K562 (cell line): ENCODE data around the gene SLC4A4. TPM values are rescaled to one million over a fixed set of nuclear protein-coding genes. Genes with fewer than 3 reads are reported as not detected.

Experiments
- ATAC-seq: fragments of 200-7000 bp; cut with Tn5 transposase; 3 replicates; pipeline ENCODE4 v1.9.1; 2020; ENCODE audit warnings: moderate library complexity
- BruUV-seq: library from RNA; stranded (reverse); fragments of 400-500 nt; replicated peaks from 2 replicates; lab custom pipeline; 2021; lab: Mats Ljungman, UMichigan
- CTCF ChIA-PET: fragments of 300-600 bp; formaldehyde crosslinking; extraction: SDS; loops from one replicate; lab custom pipeline; 2021; ENCODE audit warnings: low intra/inter-chr PET ratio; lab: Yijun Ruan, JAX
- POLR2A ChIA-PET: fragments of 300-600, 350-650 bp; sonication (Branson Sonifier 250); formaldehyde crosslinking; extraction: SDS; loops from one replicate; lab custom pipeline; 2021; ENCODE audit warnings: antibody characterized with exemption, inconsistent platforms; lab: Yijun Ruan, JAX
- DNase-seq, 4 experiments: peaks; one replicate each; pipeline versions ENCODE4 v3.0.0 to v3.0.0-alpha.2; 2011 to 2018; ENCODE audit warnings: low spot score in 3 of 4, mixed read lengths in 3 of 4; ENCODE audit errors: extremely low read depth in 1 of 4
- FAIRE-seq: peaks from 2 replicates; lab custom pipeline; 2011; peaks lifted over from hg19 to GRCh38; lab: Jason Lieb, UNC
- H2AFZ ChIP-seq: 2 replicates; pipeline ENCODE4 v1.6.0; 2011; ENCODE audit warnings: low read depth, low read length, control low read depth, inconsistent platforms
- H3K27ac ChIP-seq: fragments of 200-600 bp; 3 replicates; pipeline ENCODE4 v1.8.0; 2011; ENCODE audit warnings: low read depth, mild to moderate bottlenecking, control low read depth, inconsistent platforms, low read length, moderate library complexity, mixed read lengths; ENCODE audit errors: extremely low read depth
- H3K27me3 ChIP-seq, 2 experiments: fragments of 300-600 bp in 1 of 2; 2 replicates in 1 of 2; 3 replicates in 1 of 2; pipeline versions ENCODE4 v1.6.0 to v1.8.0; 2011; ENCODE audit warnings: inconsistent platforms in 2 of 2, low read length in 2 of 2, mild to moderate bottlenecking in 1 of 2, mixed read lengths in 1 of 2, moderate library complexity in 1 of 2; ENCODE audit not compliant: control insufficient read depth in 2 of 2, insufficient read depth in 2 of 2
- H3K36me3 ChIP-seq: fragments of 300-600 bp; 3 replicates; pipeline ENCODE4 v1.8.0; 2011; ENCODE audit warnings: mild to moderate bottlenecking, low read length, inconsistent platforms; ENCODE audit not compliant: control insufficient read depth, insufficient read depth
- H3K4me1 ChIP-seq, 2 experiments: fragments of 200-600 bp in 1 of 2; replicated peaks in 1 of 2; 2 replicates in 1 of 2; 3 replicates in 1 of 2; pipeline versions ENCODE4 v1.5.1 to v1.8.0; 2011; ENCODE audit warnings: inconsistent platforms in 2 of 2, low read length in 2 of 2, mild to moderate bottlenecking in 1 of 2, mixed read lengths in 1 of 2, moderate library complexity in 1 of 2; ENCODE audit not compliant: control insufficient read depth in 2 of 2, insufficient read depth in 2 of 2
- H3K4me2 ChIP-seq: 2 replicates; pipeline ENCODE4 v1.6.1; 2011; ENCODE audit warnings: low read length, control low read depth, inconsistent platforms, mixed read lengths; ENCODE audit not compliant: insufficient read depth
- H3K4me3 ChIP-seq: fragments of 200-600 bp; sonication (generic), shearing (Covaris generic); 2 replicates; pipeline ENCODE4 v1.5.1; 2016; ENCODE audit warnings: control low read depth, inconsistent platforms
- H3K79me2 ChIP-seq: fragments of 200-600 bp; 3 replicates; pipeline ENCODE4 v1.8.0; 2011; ENCODE audit warnings: low read length, inconsistent platforms; ENCODE audit not compliant: control insufficient read depth, insufficient read depth
- H3K9ac ChIP-seq, 2 experiments: 2 replicates each; pipeline versions ENCODE4 v1.6.0 to v1.6.1; 2011; ENCODE audit warnings: low read depth in 2 of 2, low read length in 2 of 2, control low read depth in 1 of 2, inconsistent platforms in 1 of 2, mild to moderate bottlenecking in 1 of 2, mixed read lengths in 1 of 2; ENCODE audit not compliant: insufficient read depth in 1 of 2
- H3K9me1 ChIP-seq: one replicate; pipeline ENCODE4 v1.6.0; 2011; ENCODE audit warnings: inconsistent platforms, mild to moderate bottlenecking, low read length, moderate library complexity; ENCODE audit not compliant: control insufficient read depth, insufficient read depth
- H3K9me3 ChIP-seq: replicated peaks from 2 replicates; pipeline ENCODE4 v1.5.1; 2011; ENCODE audit warnings: low read depth, low read length, inconsistent platforms; ENCODE audit not compliant: control insufficient read depth, insufficient read depth
- H4K20me1 ChIP-seq: replicated peaks from 2 replicates; pipeline ENCODE4 v1.6.1; 2011; ENCODE audit warnings: low read length, inconsistent platforms, mixed read lengths; ENCODE audit not compliant: control insufficient read depth, insufficient read depth
- ETV1 ChIP-seq: fragments of 450-650 bp; conservative IDR thresholded peaks from 2 replicates; pipeline ENCODE4 v1.6.1; 2016; ENCODE audit warnings: missing genetic modification characterization, control low read depth, low read depth, missing compliant biosample characterization
- FOSL1 ChIP-seq: fragments of 200-800 bp; sonication (Bioruptor generic); conservative IDR thresholded peaks from 2 replicates; pipeline ENCODE4 v1.6.1; 2016; ENCODE audit warnings: missing genetic modification characterization, missing compliant biosample characterization
- FOXK2 ChIP-seq, 2 experiments: fragments of 450-650 bp; IDR thresholded peaks in 1 of 2; conservative IDR thresholded peaks in 1 of 2; 2 replicates each; pipeline ENCODE4 v1.6.1; 2016; ENCODE audit warnings: low read depth in 2 of 2, mild to moderate bottlenecking in 1 of 2
- GABPA ChIP-seq: fragments of 200-800 bp; sonication (Bioruptor generic); conservative IDR thresholded peaks from 2 replicates; pipeline ENCODE4 v1.6.1; 2016; ENCODE audit warnings: low read depth, missing genetic modification characterization, missing compliant biosample characterization
- GABPB2 ChIP-seq: fragments of 250-450 bp; sonication (Bioruptor Pico); conservative IDR thresholded peaks from 2 replicates; pipeline ENCODE4 v1.5.1; 2021; ENCODE audit warnings: mild to moderate bottlenecking
- HINFP ChIP-seq: fragments of 450-650 bp; conservative IDR thresholded peaks from 2 replicates; pipeline ENCODE4 v1.6.1; 2016; ENCODE audit warnings: missing genetic modification characterization, low read depth, mild to moderate bottlenecking, control low read depth, missing compliant biosample characterization
- HMBOX1 ChIP-seq: sonication (generic); IDR thresholded peaks from 2 replicates; pipeline ENCODE4 v1.6.1; 2016
- IRF2 ChIP-seq: sonication (generic); formaldehyde crosslinking; IDR thresholded peaks from 2 replicates; pipeline ENCODE4 v1.8.1; 2022; ENCODE audit warnings: mild to moderate bottlenecking, missing genetic modification reagents
- PPARD ChIP-seq: fragments of 250-450 bp; sonication (Bioruptor Pico); IDR thresholded peaks from 2 replicates; pipeline ENCODE4 v1.8.0; 2022; ENCODE audit warnings: inconsistent platforms, mild to moderate bottlenecking, moderate library complexity
- RUNX1 ChIP-seq: sonication (generic); IDR thresholded peaks from 2 replicates; pipeline ENCODE4 v1.6.1; 2016; ENCODE audit warnings: antibody characterized with exemption, low read depth
- TEAD1 ChIP-seq, 2 experiments: fragments of 450-650 bp in 1 of 2; sonication (generic) in 1 of 2; formaldehyde crosslinking; IDR thresholded peaks; 2 replicates each; pipeline versions ENCODE4 v1.4.0 to v1.8.0; 2020 to 2022; ENCODE audit warnings: mild to moderate bottlenecking in 2 of 2, missing genetic modification reagents in 1 of 2
- ZNF197 ChIP-seq: fragments of 200-800 bp; sonication (Bioruptor generic); IDR thresholded peaks from 2 replicates; pipeline ENCODE4 v1.6.1; 2016; ENCODE audit warnings: low read depth, missing genetic modification characterization, missing compliant biosample characterization
- WGBS: fragments of 100-300 bp; shearing (Covaris generic); methylation state at CpG from one replicate; pipeline ENCODE4 v1.1.6; 2016; ENCODE audit warnings: low coverage, mixed read lengths; ENCODE audit not compliant: insufficient coverage; ENCODE audit errors: missing lambda C conversion rate; 5-methylcytosine and 5-hydroxymethylcytosine counted together
- in situ Hi-C: fragments of 300-500 bp; cut with MboI; formaldehyde crosslinking; loops from 4 replicates; pipeline ENCODE4 v1.15.0; 2018; ENCODE audit warnings: inconsistent platforms, mixed read lengths
- intact Hi-C: fragments of 100-400 bp; cut with micrococcal nuclease; formaldehyde crosslinking; loops from 2 replicates; pipeline ENCODE4 v1.14.2; 2022
- polyA plus RNA-seq, 8 experiments: library from polyadenylated mRNA; depleted of rRNA in 4 of 8; stranded (reverse) in 5 of 8; unstranded in 3 of 8; fragments of >200 nt; fragmentation: Nextera tagmentation in 2 of 8; fragmentation: Illumina TruSeq in 1 of 8; extraction: Ambion mirVana in 2 of 8; extraction: Trizol in 1 of 8; gene quantifications; 2 replicates each; pipeline versions ENCODE4 v1.2.1 to v1.2.3, GENCODE V29; 2011 to 2014; ENCODE audit warnings: inconsistent platforms in 1 of 8, missing spikeins in 1 of 8
- total RNA-seq, 7 experiments: library from RNA; depleted of rRNA in 6 of 7; stranded (reverse); fragments of >200 nt in 6 of 7; fragmentation: Illumina TruSeq in 2 of 7; extraction: Trizol in 2 of 7; gene quantifications; 2 replicates each; pipeline versions ENCODE4 v1.2.1 to v1.2.3, GENCODE V29; 2011 to 2021; ENCODE audit warnings: low replicate concordance in 1 of 7
- TF ChIP-seq, protein P1 (sequence below): fragments of 450-650 bp; IDR thresholded peaks from 2 replicates; pipeline ENCODE4 v1.7.1; 2018; ENCODE audit warnings: mild to moderate bottlenecking, low read depth; ENCODE audit not compliant: partially characterized antibody

SLC4A4 gene
- total and polyA plus RNA-seq, 9 of the 15 experiments (the other 6 are each of a cell fraction or from before 2014, with no cell fraction given): 0.01 to 0.18 (median 0.07) TPM; not detected in 2

GRCh38 chr4:71570492-71570891, 231.7 kb downstream of the SLC4A4 start:
- no peaks in the 10 kb centered on the region for H3K9me1 ChIP-seq
- intact Hi-C loops (no loop called here), in situ Hi-C loops (no loop called here)
- 0% methylated on average over 3 of the region's 3 CpGs for WGBS
- no peak overlapping the region for H3K4me2 ChIP-seq
- H3K4me3 ChIP-seq: no peak overlapping the region
- ATAC-seq: no peak
- POLR2A ChIA-PET: no interaction called here
- no peak overlapping the region for H3K9ac ChIP-seq
- no peak overlapping the region for H3K27ac ChIP-seq
- no peaks in the 10 kb centered on the region for H3K79me2 ChIP-seq
- BruUV-seq: no TSS peak
- H3K4me1 ChIP-seq: no peaks in the 10 kb centered on the region
- H4K20me1 ChIP-seq: no peaks in the 10 kb centered on the region
- H3K9me3 ChIP-seq: no peaks in the 10 kb centered on the region
- DNase-seq: no peak
- no peak for FAIRE-seq
- no peaks in the 10 kb centered on the region for H3K27me3 ChIP-seq
- H3K36me3 ChIP-seq: no peaks in the 10 kb centered on the region
- H2AFZ ChIP-seq: no peak overlapping the region
- CTCF ChIA-PET: no interaction called here
- TF ChIP-seq FOXK2 (conservative IDR thresholded peaks at IDR 0.05 in 1 of 2, IDR thresholded peaks at IDR 0.05 in 1 of 2; ENCODE audit: low read depth in 2 of 2): no peak
- peak; percentile 44; the same call in 1 of the 2 replicates for TF ChIP-seq HMBOX1
- TF ChIP-seq FOSL1: 0 out of 2 replicates have a peak, but pooled peaks have one; percentile 34
- 0 out of 2 replicates have a peak, but pooled peaks have one; percentile 28 for TF ChIP-seq GABPA (tag)
- no peak for TF ChIP-seq RUNX1
- TF ChIP-seq IRF2 (CRISPR knock-in tag): no peak
- 0 out of 2 replicates have a peak, but pooled peaks have one; percentile 53 for TF ChIP-seq ETV1 (tag)
- TF ChIP-seq GABPB2 (CRISPR knock-in tag): no peak
- TF ChIP-seq ZNF197 (CRISPR knock-in tag): no peak
- TF ChIP-seq HINFP: no peak
- TF ChIP-seq TEAD1 (CRISPR knock-in tag; IDR thresholded peaks at IDR 0.05): no peak
- no peak for TF ChIP-seq PPARD (CRISPR knock-in tag)
- TF ChIP-seq, protein P1, sequence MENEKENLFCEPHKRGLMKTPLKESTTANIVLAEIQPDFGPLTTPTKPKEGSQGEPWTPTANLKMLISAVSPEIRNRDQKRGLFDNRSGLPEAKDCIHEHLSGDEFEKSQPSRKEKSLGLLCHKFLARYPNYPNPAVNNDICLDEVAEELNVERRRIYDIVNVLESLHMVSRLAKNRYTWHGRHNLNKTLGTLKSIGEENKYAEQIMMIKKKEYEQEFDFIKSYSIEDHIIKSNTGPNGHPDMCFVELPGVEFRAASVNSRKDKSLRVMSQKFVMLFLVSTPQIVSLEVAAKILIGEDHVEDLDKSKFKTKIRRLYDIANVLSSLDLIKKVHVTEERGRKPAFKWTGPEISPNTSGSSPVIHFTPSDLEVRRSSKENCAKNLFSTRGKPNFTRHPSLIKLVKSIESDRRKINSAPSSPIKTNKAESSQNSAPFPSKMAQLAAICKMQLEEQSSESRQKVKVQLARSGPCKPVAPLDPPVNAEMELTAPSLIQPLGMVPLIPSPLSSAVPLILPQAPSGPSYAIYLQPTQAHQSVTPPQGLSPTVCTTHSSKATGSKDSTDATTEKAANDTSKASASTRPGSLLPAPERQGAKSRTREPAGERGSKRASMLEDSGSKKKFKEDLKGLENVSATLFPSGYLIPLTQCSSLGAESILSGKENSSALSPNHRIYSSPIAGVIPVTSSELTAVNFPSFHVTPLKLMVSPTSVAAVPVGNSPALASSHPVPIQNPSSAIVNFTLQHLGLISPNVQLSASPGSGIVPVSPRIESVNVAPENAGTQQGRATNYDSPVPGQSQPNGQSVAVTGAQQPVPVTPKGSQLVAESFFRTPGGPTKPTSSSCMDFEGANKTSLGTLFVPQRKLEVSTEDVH: no peak
